ENCODE measurements around the gene CHRNA4.

The CHRNA4 gene

GRCh38 chr20:63334356-63334755 lies 26.8 kb downstream of the CHRNA4 start:
- TF ChIP-seq, protein P1, sequence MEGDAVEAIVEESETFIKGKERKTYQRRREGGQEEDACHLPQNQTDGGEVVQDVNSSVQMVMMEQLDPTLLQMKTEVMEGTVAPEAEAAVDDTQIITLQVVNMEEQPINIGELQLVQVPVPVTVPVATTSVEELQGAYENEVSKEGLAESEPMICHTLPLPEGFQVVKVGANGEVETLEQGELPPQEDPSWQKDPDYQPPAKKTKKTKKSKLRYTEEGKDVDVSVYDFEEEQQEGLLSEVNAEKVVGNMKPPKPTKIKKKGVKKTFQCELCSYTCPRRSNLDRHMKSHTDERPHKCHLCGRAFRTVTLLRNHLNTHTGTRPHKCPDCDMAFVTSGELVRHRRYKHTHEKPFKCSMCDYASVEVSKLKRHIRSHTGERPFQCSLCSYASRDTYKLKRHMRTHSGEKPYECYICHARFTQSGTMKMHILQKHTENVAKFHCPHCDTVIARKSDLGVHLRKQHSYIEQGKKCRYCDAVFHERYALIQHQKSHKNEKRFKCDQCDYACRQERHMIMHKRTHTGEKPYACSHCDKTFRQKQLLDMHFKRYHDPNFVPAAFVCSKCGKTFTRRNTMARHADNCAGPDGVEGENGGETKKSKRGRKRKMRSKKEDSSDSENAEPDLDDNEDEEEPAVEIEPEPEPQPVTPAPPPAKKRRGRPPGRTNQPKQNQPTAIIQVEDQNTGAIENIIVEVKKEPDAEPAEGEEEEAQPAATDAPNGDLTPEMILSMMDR (conservative IDR thresholded peaks at IDR 0.05), result no peak
- TF ChIP-seq ZFX (IDR thresholded peaks at IDR 0.05), result no peak
- no peak overlapping the region for H3K27ac ChIP-seq

DNA sequence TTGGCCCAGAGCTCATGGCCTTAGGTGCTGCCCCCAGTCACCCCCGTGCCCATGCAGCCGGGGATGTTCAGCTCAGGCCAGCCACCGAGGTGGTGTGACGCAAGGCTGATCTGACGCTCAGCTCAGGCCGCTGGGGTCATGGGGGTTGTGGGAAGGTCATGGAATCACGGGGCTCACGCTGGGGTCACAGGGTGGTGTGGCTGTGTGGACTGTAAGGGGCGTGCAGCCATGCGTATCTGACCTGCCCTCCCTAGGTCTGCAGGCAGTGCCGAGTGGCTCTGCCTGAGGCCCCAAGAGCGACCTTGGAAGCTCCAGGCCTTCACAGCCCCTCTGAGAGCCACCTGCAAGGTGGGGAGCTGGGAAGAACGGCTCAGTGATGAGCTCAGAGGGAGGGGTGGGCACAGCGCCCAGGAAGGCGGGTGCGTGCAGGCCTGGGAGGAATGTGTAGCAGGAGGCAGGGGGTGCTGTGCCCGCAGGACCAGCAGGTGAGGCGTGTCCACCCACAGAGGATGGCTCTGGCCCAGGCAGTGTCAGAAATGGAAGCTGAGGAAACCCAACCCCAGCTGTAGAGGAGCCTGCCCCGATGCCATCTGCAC lies 27.8 kb downstream of the CHRNA4 start:
- H3K27ac ChIP-seq, result no peak overlapping the region
- no peak for TF ChIP-seq ZFX (IDR thresholded peaks at IDR 0.05)
- TF ChIP-seq, protein P1 (conservative IDR thresholded peaks at IDR 0.05), result no peak

DNA sequence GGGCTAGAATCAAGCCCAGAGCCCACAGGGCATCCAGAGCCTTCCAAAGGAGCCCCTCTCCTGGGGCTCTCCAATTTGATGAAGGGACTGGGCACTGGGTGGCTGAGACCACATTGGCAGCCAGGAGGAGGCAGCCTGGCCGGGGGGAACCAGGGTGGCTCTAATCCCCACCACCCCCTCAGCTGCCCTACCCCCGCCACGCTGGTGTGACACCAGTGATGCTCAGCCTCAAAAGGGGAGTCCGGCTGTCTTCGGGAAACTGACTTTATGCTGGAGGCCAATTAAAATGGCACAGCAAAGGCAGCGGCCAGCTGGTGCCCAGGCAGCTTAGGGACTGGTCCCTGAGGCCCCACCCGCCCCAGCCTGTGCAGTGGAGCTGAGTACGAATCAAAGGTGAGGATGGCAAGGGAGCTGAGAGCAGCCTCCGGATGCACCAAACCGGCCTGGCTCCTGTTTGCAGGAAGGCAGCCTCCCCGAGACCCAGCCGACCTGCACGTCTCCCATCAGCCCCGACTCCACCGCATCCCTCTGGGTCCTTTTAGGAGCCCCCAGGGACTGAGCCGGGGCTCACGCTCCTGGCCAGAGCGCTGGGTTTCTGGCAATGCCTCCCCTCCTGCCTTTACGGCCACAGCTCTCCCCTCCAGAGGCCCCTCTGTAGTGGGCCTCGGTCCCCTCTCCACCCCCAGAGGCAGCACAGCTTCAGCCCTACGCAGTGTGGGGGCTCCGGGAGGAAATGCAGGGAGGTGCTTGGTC lies 28.5 kb downstream of the CHRNA4 start:
- TF ChIP-seq, protein P1 (conservative IDR thresholded peaks at IDR 0.05), result no peak
- no peak for TF ChIP-seq ZFX (IDR thresholded peaks at IDR 0.05)
- H3K27ac ChIP-seq, result no peak overlapping the region

DNA sequence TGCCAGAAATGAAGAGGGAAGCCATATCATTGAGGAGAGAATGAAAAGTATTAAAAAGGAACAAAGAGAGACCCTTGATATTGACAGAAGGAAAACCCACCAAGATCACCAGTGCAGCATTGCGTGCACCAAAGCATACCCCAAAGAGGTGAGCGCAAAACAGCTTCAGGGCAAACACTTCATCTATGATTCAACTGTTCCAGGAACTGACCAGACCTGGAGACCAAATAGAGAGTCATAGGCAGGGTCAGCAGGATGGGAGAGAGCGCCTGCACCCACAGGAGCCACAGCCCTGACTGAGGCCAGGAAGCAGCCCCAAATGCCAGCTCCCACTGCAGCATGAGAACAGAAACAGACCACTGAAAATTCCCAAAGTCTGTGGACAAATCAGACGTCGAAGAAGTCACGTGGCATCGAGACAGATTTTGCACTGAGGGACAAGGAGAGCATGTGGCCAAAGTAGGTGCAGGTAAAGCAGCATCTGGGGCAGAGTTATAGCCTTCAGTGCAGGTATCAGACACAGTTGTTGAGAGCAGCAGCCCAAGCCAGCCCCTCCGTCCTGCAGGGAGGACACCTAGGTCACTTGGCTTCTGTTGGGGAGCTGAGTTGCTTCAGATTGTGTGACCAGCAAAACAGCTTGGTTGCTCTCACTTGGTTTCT lies 29.3 kb downstream of the CHRNA4 start:
- H3K27ac ChIP-seq, result no peak overlapping the region
- TF ChIP-seq ZFX (IDR thresholded peaks at IDR 0.05), result no peak
- TF ChIP-seq, protein P1 (conservative IDR thresholded peaks at IDR 0.05), result no peak

DNA sequence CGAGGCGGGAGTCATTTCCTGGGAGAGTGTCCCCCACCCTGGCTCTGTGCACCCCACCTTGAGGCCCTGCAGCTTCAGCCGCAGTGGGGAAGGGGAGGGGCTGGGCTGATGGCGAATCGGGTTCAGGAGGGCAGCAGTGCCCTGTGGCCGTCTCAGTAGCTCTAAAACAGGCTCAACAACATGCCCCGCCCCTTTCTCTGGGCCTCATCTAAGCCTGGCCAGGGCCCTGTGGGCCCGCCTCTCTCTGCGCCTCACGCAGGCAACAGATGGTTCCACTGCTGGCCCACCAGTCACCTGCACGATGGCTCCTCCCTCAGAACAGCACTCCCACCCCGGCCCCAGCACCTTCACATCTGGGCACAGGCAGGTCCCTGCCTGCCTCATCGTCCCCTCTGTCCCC lies 30.2 kb downstream of the CHRNA4 start:
- TF ChIP-seq, protein P1 (conservative IDR thresholded peaks at IDR 0.05), result no peak
- no peak for TF ChIP-seq ZFX (IDR thresholded peaks at IDR 0.05)
- H3K27ac ChIP-seq, result no peak overlapping the region

- no peak for TF ChIP-seq ZFX (IDR thresholded peaks at IDR 0.05)
- TF ChIP-seq, protein P1 (conservative IDR thresholded peaks at IDR 0.05), result no peak
- H3K27ac ChIP-seq, result no peak overlapping the region
Observed at GRCh38 chr20:63330084-63330760, 30.9 kb downstream of the CHRNA4 start.

Data from C4-2B (cell line).